Smooth muscle cell (in vitro differentiated cells): ENCODE results near the gene FAM9A. TPM values are rescaled to one million over a fixed set of nuclear protein-coding genes. Genes with fewer than 3 reads are reported as not detected.
"Not testable (repeated sequence)": the region's sequence is repeated elsewhere in the genome, so short reads cannot be mapped to it uniquely, and the experiment has no call there.

ENCODE experiments used
- DNase-seq: peaks from one replicate; lab custom pipeline; 2025; ENCODE audit not compliant: unreplicated experiment; lab: John Stamatoyannopoulos, UW
- H2AFZ ChIP-seq: fragments of 200-600 bp; sonication (generic); 2 replicates; pipeline ENCODE4 v1.6.0; 2016; ENCODE audit warnings: antibody characterized with exemption, low read depth, mild to moderate bottlenecking
- H3F3A ChIP-seq: fragments of 200-600 bp; sonication (generic); 2 replicates; pipeline ENCODE4 v1.6.0; 2017; ENCODE audit warnings: antibody characterized with exemption, low read depth
- H3K27ac ChIP-seq: fragments of 200-600 bp; sonication (generic); 2 replicates; pipeline ENCODE4 v1.5.1; 2016; ENCODE audit warnings: low read depth, mild to moderate bottlenecking
- H3K27me3 ChIP-seq: fragments of 200-600 bp; sonication (generic); 2 replicates; pipeline ENCODE4 v1.6.1; 2016; ENCODE audit warnings: low read depth, mild to moderate bottlenecking
- H3K36me3 ChIP-seq: fragments of 200-600 bp; sonication (generic); 2 replicates; pipeline ENCODE4 v1.5.1; 2016; ENCODE audit warnings: low read depth
- H3K4me1 ChIP-seq: fragments of 200-600 bp; sonication (generic); 2 replicates; pipeline ENCODE4 v1.5.1; 2016; ENCODE audit warnings: low read depth
- H3K4me2 ChIP-seq: fragments of 200-600 bp; sonication (generic); 2 replicates; pipeline ENCODE4 v1.6.0; 2016; ENCODE audit warnings: mild to moderate bottlenecking
- H3K4me3 ChIP-seq: fragments of 200-600 bp; sonication (generic); 2 replicates; pipeline ENCODE4 v1.5.1; 2016; ENCODE audit warnings: mild to moderate bottlenecking
- H3K79me2 ChIP-seq: fragments of 200-600 bp; sonication (generic); 2 replicates; pipeline ENCODE4 v1.6.0; 2016; ENCODE audit warnings: low read depth, mild to moderate bottlenecking
- H3K9ac ChIP-seq: fragments of 200-600 bp; sonication (generic); 2 replicates; pipeline ENCODE4 v1.6.0; 2016; ENCODE audit warnings: low read depth
- H3K9me3 ChIP-seq: fragments of 200-600 bp; sonication (generic); replicated peaks from 2 replicates; pipeline ENCODE4 v1.5.1; 2016; ENCODE audit warnings: low read depth
- H4K20me1 ChIP-seq: fragments of 200-600 bp; sonication (generic); 2 replicates; pipeline ENCODE4 v1.6.0; 2016; ENCODE audit warnings: low read depth
- WGBS: methylation state at CpG from one replicate; pipeline ENCODE4 v1.1.7; 2016; ENCODE audit warnings: low lambda C conversion rate; 5-methylcytosine and 5-hydroxymethylcytosine counted together
- polyA plus RNA-seq: library from polyadenylated mRNA; unstranded; fragments of >200 nt; fragmentation: Nextera tagmentation; extraction: Ambion mirVana; gene quantifications from 2 replicates; pipeline ENCODE4 v1.2.1, GENCODE V29; 2016
- total RNA-seq: library from RNA; depleted of rRNA; stranded (reverse); fragments of >200 nt; gene quantifications from 2 replicates; pipeline ENCODE4 v1.2.3, GENCODE V29; 2014
- TF ChIP-seq, protein P1 (sequence below): fragments of 200-600 bp; sonication (generic); IDR thresholded peaks from 2 replicates; pipeline ENCODE4 v1.5.1; 2017; ENCODE audit warnings: borderline replicate concordance, mild to moderate bottlenecking, antibody characterized with exemption; ENCODE audit not compliant: insufficient read depth, poor library complexity, severe bottlenecking

The FAM9A gene
- total and polyA plus RNA-seq, 2 experiments from 2014 or later = not detected

GRCh38 chrX:8798702-8799101 lies 2.5 kb downstream of the FAM9A start:
- not testable (repeated sequence) for H2AFZ ChIP-seq, H3K27ac ChIP-seq, H3F3A ChIP-seq, H3K4me3 ChIP-seq, H3K79me2 ChIP-seq, H3K9me3 ChIP-seq, H3K4me2 ChIP-seq, H3K9ac ChIP-seq, H3K36me3 ChIP-seq, H3K4me1 ChIP-seq, DNase-seq, H3K27me3 ChIP-seq, H4K20me1 ChIP-seq
- WGBS = 88% methylated on average over 16 of the region's 16 CpGs

DNA sequence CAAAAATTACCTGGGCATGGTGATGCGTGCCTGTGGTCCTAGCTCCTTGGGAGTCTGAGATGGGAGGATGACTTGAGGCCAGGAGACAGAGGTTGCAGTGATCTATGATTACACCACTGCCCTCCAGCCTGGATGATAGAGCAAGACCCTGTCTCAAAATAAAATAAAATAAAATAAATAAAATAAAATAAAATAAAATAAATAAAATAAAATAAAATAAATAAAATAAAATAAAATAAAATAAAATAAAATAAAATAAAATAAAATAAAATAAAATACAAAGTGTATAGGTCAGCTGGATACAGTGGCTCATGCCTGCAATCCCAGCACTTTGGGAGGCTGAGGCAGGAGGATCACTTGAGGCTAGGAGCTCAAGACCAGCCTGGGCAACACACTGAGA lies 14.1 kb downstream of the FAM9A start:
- H2AFZ ChIP-seq, H4K20me1 ChIP-seq, H3K27ac ChIP-seq, H3K4me2 ChIP-seq, H3K36me3 ChIP-seq, H3K4me3 ChIP-seq, H3K79me2 ChIP-seq, H3K9ac ChIP-seq, H3K27me3 ChIP-seq, H3K9me3 ChIP-seq, DNase-seq, H3K4me1 ChIP-seq, H3F3A ChIP-seq: not testable (repeated sequence)
- 87% methylated on average over 1 of the region's 1 CpG for WGBS

DNA sequence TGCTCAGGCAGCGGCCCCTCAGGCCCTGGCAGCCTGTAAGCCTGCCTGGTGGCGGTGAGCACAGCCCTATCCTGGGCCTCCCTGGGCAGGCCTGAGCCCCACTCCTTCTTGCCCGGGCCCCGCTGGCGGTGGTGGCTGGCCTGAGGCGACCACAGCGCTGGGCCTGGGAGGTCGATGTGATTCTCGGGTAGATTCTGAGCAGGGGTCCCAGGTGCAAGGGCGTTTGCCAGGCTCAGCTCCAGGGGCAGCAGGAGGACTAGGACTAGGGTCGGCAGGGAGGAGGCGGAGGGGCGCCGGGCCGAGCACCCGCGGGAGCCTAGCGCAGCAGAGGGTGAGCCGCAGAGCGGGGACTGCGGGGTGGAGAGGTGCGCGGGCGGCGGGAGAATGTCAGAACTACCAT lies 17.0 kb downstream of the FAM9A start:
- no peak overlapping the region for H3K4me3 ChIP-seq
- no peak overlapping the region for H3K9ac ChIP-seq
- no peak overlapping the region for H2AFZ ChIP-seq
- no peaks in the 10 kb centered on the region for H3F3A ChIP-seq
- TF ChIP-seq, protein P1, sequence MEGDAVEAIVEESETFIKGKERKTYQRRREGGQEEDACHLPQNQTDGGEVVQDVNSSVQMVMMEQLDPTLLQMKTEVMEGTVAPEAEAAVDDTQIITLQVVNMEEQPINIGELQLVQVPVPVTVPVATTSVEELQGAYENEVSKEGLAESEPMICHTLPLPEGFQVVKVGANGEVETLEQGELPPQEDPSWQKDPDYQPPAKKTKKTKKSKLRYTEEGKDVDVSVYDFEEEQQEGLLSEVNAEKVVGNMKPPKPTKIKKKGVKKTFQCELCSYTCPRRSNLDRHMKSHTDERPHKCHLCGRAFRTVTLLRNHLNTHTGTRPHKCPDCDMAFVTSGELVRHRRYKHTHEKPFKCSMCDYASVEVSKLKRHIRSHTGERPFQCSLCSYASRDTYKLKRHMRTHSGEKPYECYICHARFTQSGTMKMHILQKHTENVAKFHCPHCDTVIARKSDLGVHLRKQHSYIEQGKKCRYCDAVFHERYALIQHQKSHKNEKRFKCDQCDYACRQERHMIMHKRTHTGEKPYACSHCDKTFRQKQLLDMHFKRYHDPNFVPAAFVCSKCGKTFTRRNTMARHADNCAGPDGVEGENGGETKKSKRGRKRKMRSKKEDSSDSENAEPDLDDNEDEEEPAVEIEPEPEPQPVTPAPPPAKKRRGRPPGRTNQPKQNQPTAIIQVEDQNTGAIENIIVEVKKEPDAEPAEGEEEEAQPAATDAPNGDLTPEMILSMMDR = no peak
- no peak overlapping the region for H3K4me2 ChIP-seq
- 92% methylated on average over 15 of the region's 25 CpGs for WGBS
- H3K4me1 ChIP-seq = no peaks in the 10 kb centered on the region
- no peaks in the 10 kb centered on the region for H3K36me3 ChIP-seq
- no peaks in the 10 kb centered on the region for H4K20me1 ChIP-seq
- H3K79me2 ChIP-seq = no peaks in the 10 kb centered on the region
- no peaks in the 10 kb centered on the region for H3K9me3 ChIP-seq
- DNase-seq = no peak
- H3K27ac ChIP-seq = no peak overlapping the region
- H3K27me3 ChIP-seq = no peaks in the 10 kb centered on the region

DNA sequence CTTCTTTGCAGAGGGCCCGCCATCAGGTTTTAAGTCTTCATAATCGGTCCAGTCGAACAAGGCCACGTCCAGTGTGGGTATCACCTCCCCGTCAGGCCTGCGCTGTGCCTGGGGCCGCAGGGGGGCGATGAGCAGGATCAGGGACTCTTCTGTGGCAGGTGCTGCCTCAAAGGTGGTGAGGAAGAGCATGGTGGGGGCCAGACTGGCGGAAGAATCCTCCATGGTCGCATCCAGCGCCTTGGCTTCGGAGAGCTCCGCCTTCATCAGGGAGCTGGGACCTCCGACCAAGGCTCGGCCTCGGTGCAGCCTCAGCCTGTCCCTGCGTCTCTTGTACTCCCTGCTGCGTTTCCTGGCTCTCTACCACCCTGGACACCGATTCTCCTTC lies 17.5 kb downstream of the FAM9A start:
- Histone ChIP-seq H4K20me1 (no peaks in the 10 kb centered on the region), H3K4me2 (no peak overlapping the region), H3K27me3 (no peaks in the 10 kb centered on the region), H3K4me1 (no peaks in the 10 kb centered on the region), H3F3A (no peaks in the 10 kb centered on the region), H3K9me3 (no peaks in the 10 kb centered on the region), H2AFZ (no peak overlapping the region), H3K9ac (no peak overlapping the region), H3K36me3 (no peaks in the 10 kb centered on the region), H3K27ac (no peak overlapping the region), H3K79me2 (no peaks in the 10 kb centered on the region), H3K4me3 (no peak overlapping the region)
- TF ChIP-seq, protein P1 = no peak
- 90% methylated on average over 19 of the region's 19 CpGs for WGBS
- no peak for DNase-seq

DNA sequence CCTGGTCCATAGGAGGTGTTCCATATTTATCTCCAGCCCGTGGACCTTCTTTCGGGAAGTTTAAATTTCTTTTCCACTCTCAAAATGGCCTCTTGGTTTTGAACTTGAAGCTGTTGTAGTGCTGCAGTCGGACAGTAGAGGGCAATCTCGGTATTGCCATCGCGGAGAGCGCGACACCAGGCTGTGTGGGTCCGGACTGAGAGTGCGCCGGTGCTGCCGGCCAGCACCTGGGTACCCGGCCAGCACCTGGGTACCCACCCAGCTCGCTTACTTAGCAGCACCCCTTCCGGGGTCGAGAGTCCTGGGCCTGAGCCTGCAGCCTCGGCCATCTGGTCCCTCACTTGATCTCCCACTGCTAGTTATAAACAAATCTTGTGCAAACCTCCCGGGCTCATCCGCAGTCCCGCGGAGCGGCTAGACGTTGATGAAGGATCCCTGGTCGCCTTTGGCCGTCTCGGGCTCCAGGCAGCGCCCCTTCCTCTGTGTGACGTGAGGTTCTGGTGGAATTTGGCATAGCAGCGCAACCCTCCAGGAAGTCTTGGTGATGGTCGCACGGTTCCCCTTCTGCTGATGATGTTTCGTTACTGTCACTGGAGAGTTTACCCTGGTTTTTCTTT lies 18.0 kb downstream of the FAM9A start:
- no peaks in the 10 kb centered on the region for H3K4me1 ChIP-seq
- H3K27ac ChIP-seq = no peak overlapping the region
- H3K27me3 ChIP-seq = no peaks in the 10 kb centered on the region
- TF ChIP-seq, protein P1 = peak; percentile 30
- H3K79me2 ChIP-seq = no peaks in the 10 kb centered on the region
- no peaks in the 10 kb centered on the region for H3F3A ChIP-seq
- H4K20me1 ChIP-seq = no peaks in the 10 kb centered on the region
- no peak overlapping the region for H3K9ac ChIP-seq
- no peaks in the 10 kb centered on the region for H3K36me3 ChIP-seq
- H3K4me2 ChIP-seq = no peak overlapping the region
- no peak for DNase-seq
- H3K9me3 ChIP-seq = no peaks in the 10 kb centered on the region
- no peak overlapping the region for H2AFZ ChIP-seq
- WGBS = 74% methylated on average over 32 of the region's 32 CpGs
- no peak overlapping the region for H3K4me3 ChIP-seq
